Smooth muscle cell of the brain vasculature (primary cell): Measurements from ENCODE around the gene VAX1.
"Not testable (repeated sequence)": the region's sequence is repeated elsewhere in the genome, so short reads cannot be mapped to it uniquely, and the experiment has no call there.

Experiments used
- DNase-seq: peaks from one replicate; pipeline ENCODE4 v3.0.0-alpha.2; 2012; ENCODE audit warnings: low read depth, low spot score

The VAX1 gene

GRCh38 chr10:117137911-117138642 lies at the start of gene VAX1:
TSS of gene VAX1 (minus strand) at chr10:117138270. CDS start at chr10:117138056, 214 bp downstream.
- DNase-seq = no peak

- no peak for DNase-seq
Observed at GRCh38 chr10:117186832-117187615, 49.0 kb upstream of the VAX1 start.

GRCh38 chr10:117185817-117186216 lies 47.7 kb upstream of the VAX1 start:
- DNase-seq = not testable (repeated sequence)

GRCh38 chr10:117184821-117185220 lies 46.8 kb upstream of the VAX1 start:
- DNase-seq = no peak

- no peak for DNase-seq
Observed at GRCh38 chr10:117184296-117184695, 46.2 kb upstream of the VAX1 start.

GRCh38 chr10:117178190-117178589 lies 40.1 kb upstream of the VAX1 start:
- DNase-seq = no peak

- peak; percentile 49 for DNase-seq
Observed at GRCh38 chr10:117175901-117176534, 37.9 kb upstream of the VAX1 start.

GRCh38 chr10:117175215-117175900 lies 37.3 kb upstream of the VAX1 start:
- DNase-seq = no peak

GRCh38 chr10:117174439-117175214 lies 36.6 kb upstream of the VAX1 start:
- peak; percentile 36 for DNase-seq

GRCh38 chr10:117170244-117170643 lies 32.2 kb upstream of the VAX1 start:
- no peak for DNase-seq

- DNase-seq = no peak
Observed at GRCh38 chr10:117169480-117169879, 31.4 kb upstream of the VAX1 start.

GRCh38 chr10:117168729-117169128 lies 30.7 kb upstream of the VAX1 start:
- no peak for DNase-seq

- DNase-seq = no peak
Observed at GRCh38 chr10:117167789-117168674, 30.0 kb upstream of the VAX1 start.

- no peak for DNase-seq
Observed at GRCh38 chr10:117167346-117167788, 29.3 kb upstream of the VAX1 start.

- DNase-seq = no peak
Observed at GRCh38 chr10:117166418-117167345, 28.6 kb upstream of the VAX1 start.

GRCh38 chr10:117165538-117166417 lies 27.7 kb upstream of the VAX1 start:
- no peak for DNase-seq

- DNase-seq = no peak
Observed at GRCh38 chr10:117164592-117165537, 26.8 kb upstream of the VAX1 start.
